IMR-90 (cell line): ENCODE measurements around the gene FKBP1B. TPM values are rescaled to one million over a fixed set of nuclear protein-coding genes. Genes with fewer than 3 reads are reported as not detected.
A peak's percentile ranks its signal among the peaks of the same experiment; 100 is the strongest.

ENCODE experiments used
- ATAC-seq: fragments of 200-7000 bp; cut with Tn5 transposase; 2 replicates; pipeline ENCODE4 v1.9.1; 2020; ENCODE audit warnings: low read depth, mild to moderate bottlenecking, moderate library complexity
- BruUV-seq: library from RNA; stranded (reverse); fragments of 400-500 nt; replicated peaks from 2 replicates; lab custom pipeline; 2021; lab: Mats Ljungman, UMichigan
- CTCF ChIA-PET: fragments of 300-600 bp; formaldehyde crosslinking; extraction: SDS; loops from one replicate; lab custom pipeline; 2021; ENCODE audit warnings: antibody characterized with exemption; lab: Yijun Ruan, JAX
- POLR2A ChIA-PET: fragments of 300-600 bp; sonication (Branson Sonifier 250); formaldehyde crosslinking; loops from one replicate; lab custom pipeline; 2022; ENCODE audit warnings: antibody characterized with exemption; ENCODE audit not compliant: unreplicated experiment; lab: Charles Lee
- DNase-seq: peaks from one replicate; pipeline ENCODE4 v3.0.0; 2013
- H2AFZ ChIP-seq: replicated peaks from 2 replicates; pipeline ENCODE3; 2013; ENCODE audit warnings: low read length, mild to moderate bottlenecking; ENCODE audit not compliant: poor library complexity
- H2AK5ac ChIP-seq: 2 replicates; pipeline ENCODE4 v1.6.1; 2013; ENCODE audit warnings: low read depth, low read length, inconsistent platforms
- H2AK9ac ChIP-seq: replicated peaks from 2 replicates; pipeline ENCODE3; 2013; ENCODE audit warnings: mild to moderate bottlenecking, low read depth, low read length, moderate library complexity; ENCODE audit not compliant: poor library complexity
- H2BK120ac ChIP-seq: 2 replicates; pipeline ENCODE4 v1.6.1; 2013; ENCODE audit warnings: low read depth, low read length, inconsistent platforms
- H2BK15ac ChIP-seq: 3 replicates; pipeline ENCODE4 v1.6.1; 2013; ENCODE audit warnings: low read depth, low read length, inconsistent platforms
- H2BK20ac ChIP-seq: 2 replicates; pipeline ENCODE4 v1.6.1; 2013; ENCODE audit warnings: low read depth, mild to moderate bottlenecking, inconsistent platforms, low read length, moderate library complexity
- H2BK5ac ChIP-seq: 2 replicates; pipeline ENCODE4 v1.6.1; 2013; ENCODE audit warnings: mild to moderate bottlenecking, low read depth, low read length, inconsistent platforms; ENCODE audit not compliant: poor library complexity, severe bottlenecking
- H3K14ac ChIP-seq: replicated peaks from 2 replicates; pipeline ENCODE4 v1.6.1; 2013; ENCODE audit warnings: low read depth, low read length, inconsistent platforms
- H3K18ac ChIP-seq: 2 replicates; pipeline ENCODE4 v1.6.1; 2013; ENCODE audit warnings: low read depth, low read length, control low read depth
- H3K23ac ChIP-seq: 2 replicates; pipeline ENCODE4 v1.6.1; 2013; ENCODE audit warnings: low read depth, low read length, inconsistent platforms
- H3K27ac ChIP-seq: 2 replicates; pipeline ENCODE4 v1.5.1; 2013; ENCODE audit warnings: mild to moderate bottlenecking, control low read depth, low read length; ENCODE audit not compliant: insufficient read depth
- H3K27me3 ChIP-seq: 2 replicates; pipeline ENCODE4 v1.6.1; 2013; ENCODE audit warnings: low read length; ENCODE audit not compliant: control insufficient read depth, insufficient read depth
- H3K36me3 ChIP-seq: 2 replicates; pipeline ENCODE4 v1.6.1; 2013; ENCODE audit warnings: low read length, mixed read lengths; ENCODE audit not compliant: control insufficient read depth, insufficient read depth
- H3K4ac ChIP-seq: 2 replicates; pipeline ENCODE4 v1.6.1; 2013; ENCODE audit warnings: low read depth, low read length, inconsistent platforms
- H3K4me1 ChIP-seq: 2 replicates; pipeline ENCODE4 v1.6.1; 2013; ENCODE audit warnings: low read length, mixed read lengths; ENCODE audit not compliant: control insufficient read depth, insufficient read depth
- H3K4me2 ChIP-seq: 2 replicates; pipeline ENCODE4 v1.6.1; 2013; ENCODE audit warnings: low read depth, mild to moderate bottlenecking, control low read depth, low read length, moderate library complexity
- H3K4me3 ChIP-seq: 2 replicates; pipeline ENCODE4 v1.5.1; 2013; ENCODE audit warnings: low read depth, mild to moderate bottlenecking, control low read depth, low read length, moderate library complexity; ENCODE audit not compliant: insufficient read depth
- H3K56ac ChIP-seq: 2 replicates; pipeline ENCODE4 v1.6.1; 2013; ENCODE audit warnings: low read length, inconsistent platforms; ENCODE audit not compliant: insufficient read depth; ENCODE audit errors: extremely low read depth
- H3K79me1 ChIP-seq, 2 experiments: 2 replicates each; pipeline ENCODE4 v1.6.1; 2013; ENCODE audit warnings: low read length in 2 of 2, inconsistent platforms in 1 of 2, low read depth in 1 of 2
- H3K9ac ChIP-seq: 2 replicates; pipeline ENCODE4 v1.6.1; 2013; ENCODE audit warnings: low read depth, low read length, control low read depth
- H3K9me1 ChIP-seq: 2 replicates; pipeline ENCODE4 v1.6.1; 2013; ENCODE audit warnings: low read length, inconsistent platforms; ENCODE audit not compliant: insufficient read depth
- H3K9me3 ChIP-seq: 2 replicates; pipeline ENCODE4 v1.6.1; 2013; ENCODE audit warnings: low read length; ENCODE audit not compliant: control insufficient read depth, insufficient read depth
- H4K20me1 ChIP-seq: 2 replicates; pipeline ENCODE4 v1.6.1; 2013; ENCODE audit warnings: low read length, inconsistent platforms; ENCODE audit not compliant: insufficient read depth
- H4K5ac ChIP-seq: 2 replicates; pipeline ENCODE4 v1.6.1; 2013; ENCODE audit warnings: mild to moderate bottlenecking, low read depth, low read length, control low read depth
- H4K8ac ChIP-seq, 2 experiments: 2 replicates each; pipeline ENCODE4 v1.6.1; 2013; ENCODE audit warnings: low read depth in 2 of 2, low read length in 2 of 2, control low read depth in 1 of 2, inconsistent platforms in 1 of 2
- H4K91ac ChIP-seq: 2 replicates; pipeline ENCODE4 v1.6.1; 2013; ENCODE audit warnings: low read depth, low read length, inconsistent platforms; ENCODE audit not compliant: insufficient read depth
- CEBPB ChIP-seq: IDR thresholded peaks from 2 replicates; pipeline ENCODE4 v1.6.1; 2012; ENCODE audit warnings: low read depth, low read length, improper control_type of control experiment
- FOS ChIP-seq: fragments of 150-350 bp; IDR thresholded peaks from 2 replicates; pipeline ENCODE4 v1.6.1; 2016; ENCODE audit warnings: low read depth, low read length
- MAFK ChIP-seq: IDR thresholded peaks from 2 replicates; pipeline ENCODE4 v1.6.1; 2012; ENCODE audit warnings: low read depth, low read length, improper control_type of control experiment
- POLR2A ChIP-seq: IDR thresholded peaks from 2 replicates; pipeline ENCODE4 v1.6.1; 2012; ENCODE audit warnings: mild to moderate bottlenecking, low read depth, low read length
- RAD21 ChIP-seq: IDR thresholded peaks from 2 replicates; pipeline ENCODE4 v1.6.1; 2012; ENCODE audit warnings: low read length, improper control_type of control experiment
- RCOR1 ChIP-seq: IDR thresholded peaks from 2 replicates; pipeline ENCODE4 v1.6.1; 2012; ENCODE audit warnings: mild to moderate bottlenecking, low read length, improper control_type of control experiment; ENCODE audit not compliant: insufficient replicate concordance
- RFX5 ChIP-seq: IDR thresholded peaks from 2 replicates; pipeline ENCODE4 v1.8.0; 2012; ENCODE audit warnings: low read depth, mild to moderate bottlenecking, low read length, moderate library complexity
- SMC3 ChIP-seq: fragments of 150-350 bp; IDR thresholded peaks from 2 replicates; pipeline ENCODE4 v1.6.1; 2016; ENCODE audit warnings: low read depth, mild to moderate bottlenecking, antibody characterized with exemption, low read length, moderate library complexity
- WGBS, 2 experiments: methylation state at CpG; one replicate each; pipeline versions ENCODE4 v1.1.5 to v1.1.7; 2013; ENCODE audit warnings: missing lambda C conversion rate in 2 of 2; ENCODE audit not compliant: insufficient read length in 1 of 2; ENCODE audit errors: extremely low coverage in 2 of 2; 5-methylcytosine and 5-hydroxymethylcytosine counted together
- dilution Hi-C: fragments of 300-500 bp; cut with HindIII; formaldehyde crosslinking; loops from one replicate; pipeline ENCODE4 v1.14.3; 2018; ENCODE audit warnings: low sequenced_read_pairs; ENCODE audit not compliant: unreplicated experiment
- in situ Hi-C: fragments of 300-500 bp; cut with MboI; formaldehyde crosslinking; loops from 3 replicates; pipeline ENCODE4 v1.14.3; 2019; ENCODE audit warnings: low sequenced_read_pairs, inconsistent platforms, mixed read lengths
- intact Hi-C: fragments of 100-400 bp; cut with micrococcal nuclease; formaldehyde crosslinking; loops from 2 replicates; pipeline ENCODE4 v1.10.0; 2022
- polyA plus RNA-seq, 3 experiments: library from polyadenylated mRNA; depleted of rRNA; stranded (reverse); fragments of >200 nt; gene quantifications; 2 replicates each; pipeline ENCODE4 v1.2.3, GENCODE V29; 2012; ENCODE audit warnings: low replicate concordance in 1 of 3
- total RNA-seq: library from RNA; depleted of rRNA; stranded (reverse); fragments of >200 nt; gene quantifications from 2 replicates; pipeline ENCODE4 v1.2.3, GENCODE V29; 2012
- TF ChIP-seq, protein P1 (sequence below): fragments of 150-350 bp; IDR thresholded peaks from 2 replicates; pipeline ENCODE4 v1.6.1; 2016; ENCODE audit warnings: low read depth, mild to moderate bottlenecking, low read length, moderate library complexity, borderline replicate concordance
- TF ChIP-seq, protein P2 (sequence below): fragments of 150-350 bp; IDR thresholded peaks from 2 replicates; pipeline ENCODE4 v1.6.1; 2017; ENCODE audit warnings: mild to moderate bottlenecking, antibody characterized with exemption, low read length, low read depth
- TF ChIP-seq, protein P3 (sequence below): conservative IDR thresholded peaks from 2 replicates; pipeline ENCODE4 v1.5.1; 2012; ENCODE audit warnings: mild to moderate bottlenecking, low read depth, low read length, improper control_type of control experiment

FKBP1B gene
- total and polyA plus RNA-seq, 2 of the 4 experiments (the other 2 are of a cell fraction), result 10.2 to 15.1 TPM

DNA sequence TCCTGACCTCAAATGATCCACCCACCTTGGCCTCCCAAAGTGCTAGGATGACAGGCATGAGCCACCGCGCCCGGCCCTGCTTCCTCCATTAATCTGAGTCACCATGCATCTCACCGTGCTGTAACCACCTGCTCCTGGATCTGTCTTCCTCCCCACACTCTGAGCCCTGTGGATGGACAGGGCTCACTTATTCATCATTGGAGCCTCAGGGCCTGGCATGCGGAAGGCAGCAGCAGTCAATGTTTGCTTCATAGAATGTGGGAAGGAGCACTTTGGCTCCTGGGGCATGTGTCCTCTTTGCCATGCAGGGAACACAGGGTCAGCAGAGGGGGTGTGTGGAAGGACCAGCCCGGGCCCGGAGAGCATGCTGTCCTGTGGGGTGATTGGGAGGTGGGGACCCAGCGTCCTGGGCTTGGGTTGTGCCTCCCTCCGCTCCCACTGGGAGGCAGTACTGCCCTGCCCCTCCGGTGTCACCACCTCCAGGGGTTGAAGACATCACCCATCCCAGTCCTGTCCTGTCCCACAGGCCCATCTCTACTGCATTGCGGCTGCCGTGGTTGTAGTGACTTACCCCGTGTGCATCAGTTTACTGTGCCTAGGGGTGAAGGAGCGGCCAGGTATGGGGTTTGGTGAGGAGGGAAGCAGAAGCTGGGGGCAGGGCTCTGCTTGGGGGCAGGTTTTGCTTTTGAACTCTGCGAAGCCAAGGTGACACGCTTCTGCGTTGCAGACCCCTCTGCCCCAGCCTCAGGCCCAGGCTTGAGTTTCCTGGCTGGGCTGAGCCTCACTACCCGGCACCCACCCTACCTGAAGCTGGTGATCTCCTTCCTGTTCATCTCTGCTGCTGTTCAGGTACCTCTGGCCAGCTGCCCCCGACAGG lies 28.2 kb upstream of the FKBP1B start:
- TF ChIP-seq MAFK, result no peak
- TF ChIP-seq RCOR1, result no peak
- peak; percentile 35 for TF ChIP-seq RAD21
- TF ChIP-seq SMC3, result no peak
- no peak for TF ChIP-seq POLR2A
- TF ChIP-seq, protein P1, sequence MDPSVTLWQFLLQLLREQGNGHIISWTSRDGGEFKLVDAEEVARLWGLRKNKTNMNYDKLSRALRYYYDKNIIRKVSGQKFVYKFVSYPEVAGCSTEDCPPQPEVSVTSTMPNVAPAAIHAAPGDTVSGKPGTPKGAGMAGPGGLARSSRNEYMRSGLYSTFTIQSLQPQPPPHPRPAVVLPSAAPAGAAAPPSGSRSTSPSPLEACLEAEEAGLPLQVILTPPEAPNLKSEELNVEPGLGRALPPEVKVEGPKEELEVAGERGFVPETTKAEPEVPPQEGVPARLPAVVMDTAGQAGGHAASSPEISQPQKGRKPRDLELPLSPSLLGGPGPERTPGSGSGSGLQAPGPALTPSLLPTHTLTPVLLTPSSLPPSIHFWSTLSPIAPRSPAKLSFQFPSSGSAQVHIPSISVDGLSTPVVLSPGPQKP, result no peak
- TF ChIP-seq FOS, result no peak
- TF ChIP-seq CEBPB, result no peak
- TF ChIP-seq, protein P2, sequence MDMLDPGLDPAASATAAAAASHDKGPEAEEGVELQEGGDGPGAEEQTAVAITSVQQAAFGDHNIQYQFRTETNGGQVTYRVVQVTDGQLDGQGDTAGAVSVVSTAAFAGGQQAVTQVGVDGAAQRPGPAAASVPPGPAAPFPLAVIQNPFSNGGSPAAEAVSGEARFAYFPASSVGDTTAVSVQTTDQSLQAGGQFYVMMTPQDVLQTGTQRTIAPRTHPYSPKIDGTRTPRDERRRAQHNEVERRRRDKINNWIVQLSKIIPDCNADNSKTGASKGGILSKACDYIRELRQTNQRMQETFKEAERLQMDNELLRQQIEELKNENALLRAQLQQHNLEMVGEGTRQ, result no peak
- no peak for TF ChIP-seq RFX5
- TF ChIP-seq, protein P3, sequence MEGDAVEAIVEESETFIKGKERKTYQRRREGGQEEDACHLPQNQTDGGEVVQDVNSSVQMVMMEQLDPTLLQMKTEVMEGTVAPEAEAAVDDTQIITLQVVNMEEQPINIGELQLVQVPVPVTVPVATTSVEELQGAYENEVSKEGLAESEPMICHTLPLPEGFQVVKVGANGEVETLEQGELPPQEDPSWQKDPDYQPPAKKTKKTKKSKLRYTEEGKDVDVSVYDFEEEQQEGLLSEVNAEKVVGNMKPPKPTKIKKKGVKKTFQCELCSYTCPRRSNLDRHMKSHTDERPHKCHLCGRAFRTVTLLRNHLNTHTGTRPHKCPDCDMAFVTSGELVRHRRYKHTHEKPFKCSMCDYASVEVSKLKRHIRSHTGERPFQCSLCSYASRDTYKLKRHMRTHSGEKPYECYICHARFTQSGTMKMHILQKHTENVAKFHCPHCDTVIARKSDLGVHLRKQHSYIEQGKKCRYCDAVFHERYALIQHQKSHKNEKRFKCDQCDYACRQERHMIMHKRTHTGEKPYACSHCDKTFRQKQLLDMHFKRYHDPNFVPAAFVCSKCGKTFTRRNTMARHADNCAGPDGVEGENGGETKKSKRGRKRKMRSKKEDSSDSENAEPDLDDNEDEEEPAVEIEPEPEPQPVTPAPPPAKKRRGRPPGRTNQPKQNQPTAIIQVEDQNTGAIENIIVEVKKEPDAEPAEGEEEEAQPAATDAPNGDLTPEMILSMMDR, result peak; percentile 11; the same call in 1 of the 2 replicates
- Histone ChIP-seq H3K4ac (no peak overlapping the region; the same call in 1 of the 2 replicates), H3K4me2 (no peak overlapping the region), H3K4me1 (peaks cover 3% of the 10 kb centered on the region), H3K79me1 (peaks cover 0 to 11% of the 10 kb centered on the region in 2 experiments; a peak in 2 of 4 replicates), H3K4me3 (no peak overlapping the region), H3K23ac (no peak overlapping the region), H3K36me3 (peaks cover 10% of the 10 kb centered on the region), H2BK15ac (no peak overlapping the region), H4K20me1 (no peaks in the 10 kb centered on the region; the same call in 1 of the 2 replicates), H2AK9ac (peak overlapping the region; percentile 50), H2AK5ac (no peak overlapping the region), H2BK20ac (no peak overlapping the region), H3K56ac (no peak overlapping the region), H3K9me1 (peaks cover 15% of the 10 kb centered on the region; the same call in 1 of the 2 replicates), H3K14ac (no peak overlapping the region), H3K27me3 (no peaks in the 10 kb centered on the region), H3K9me3 (no peaks in the 10 kb centered on the region), H3K18ac (no peak overlapping the region), H2BK120ac (no peak overlapping the region), H4K8ac (no peak overlapping the region), H4K5ac (no peak overlapping the region), H2AFZ (no peak overlapping the region), H3K27ac (no peak overlapping the region), H4K91ac (no peak overlapping the region), H3K9ac (no peak overlapping the region), H2BK5ac (no peak overlapping the region)
- ChIA-PET POLR2A (no interaction called here), CTCF (interaction anchor here (0.5 kb wide), 1 partner anchor 156 kb away, joined by 5 read pairs; no protein-coding TSS in a partner anchor)
- WGBS, 2 experiments, result 82% methylated on average over 6 of the region's 19 CpGs; no CpG with 5 or more reads in 1 of the 2 experiments
- no TSS peak for BruUV-seq
- intact Hi-C loops (no loop called here), in situ Hi-C loops (no loop called here), dilution Hi-C loops (no loop called here)
- DNase-seq (no peak), ATAC-seq (peak; percentile 50; the same call in 1 of the 2 replicates)
